Gastrocnemius medialis (tissue), 4 donors: Measurements from ENCODE around the gene CCM2.

Source experiments
- CTCF ChIP-seq, 5 experiments: fragments of 450-650 bp in 3 of 5; fragments of 200-600 bp in 2 of 5; sonication (generic) in 2 of 5; IDR thresholded peaks in 4 of 5; conservative IDR thresholded peaks in 1 of 5; 1 replicate in 4 of 5; 2 replicates in 1 of 5; pipeline ENCODE4 v1.5.1; 2016 to 2019; ENCODE audit warnings: antibody characterized with exemption in 5 of 5, mild to moderate bottlenecking in 3 of 5, moderate library complexity in 3 of 5
- POLR2A ChIP-seq, 2 donors: fragments of 450-650 bp; IDR thresholded peaks; one replicate each; pipeline ENCODE4 v1.6.1; 2017; ENCODE audit warnings: antibody characterized with exemption in 2 of 2, mild to moderate bottlenecking in 2 of 2, moderate library complexity in 2 of 2

- TF ChIP-seq CTCF (IDR thresholded peaks at IDR 0.05 in 4 of 5, conservative IDR thresholded peaks at IDR 0.05 in 1 of 5) (no peak), POLR2A (IDR thresholded peaks at IDR 0.05) (no peak)
These were observed 43.7 kb upstream of the CCM2 start for GRCh38 chr7:44956157-44956766.
